HG02981 (cell line): ENCODE results near the gene ONECUT1.

Source experiments
- ATAC-seq: cut with Tn5 transposase; IDR thresholded peaks from one replicate; pipeline ENCODE4 v1.9.1; 2021; ENCODE audit warnings: mild to moderate bottlenecking, moderate library complexity; ENCODE audit not compliant: unreplicated experiment

Gene ONECUT1

DNA sequence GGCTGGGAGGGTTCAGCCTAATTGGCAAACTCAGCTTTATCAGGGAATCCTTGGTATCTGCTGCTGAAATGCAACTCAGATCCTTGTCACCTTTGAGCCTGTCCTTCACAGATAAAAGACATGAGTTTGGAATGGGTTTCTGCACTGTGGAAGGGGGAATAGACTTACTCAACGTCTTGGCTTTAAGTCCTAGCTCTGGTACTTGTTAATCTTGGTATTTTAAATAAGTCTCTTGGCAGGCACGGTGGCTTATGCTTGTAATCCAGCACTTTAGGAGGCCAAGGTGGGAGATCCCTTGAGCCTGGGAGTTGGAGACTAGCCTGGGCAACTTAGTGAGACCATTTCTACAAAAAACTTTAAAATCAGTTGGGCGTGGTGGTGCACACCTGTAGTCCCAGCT, 55.8 kb downstream of the ONECUT1 start:
- ATAC-seq, result no peak

GRCh38 chr15:52733696-52734255, 56.4 kb downstream of the ONECUT1 start:
- ATAC-seq, result no peak

DNA sequence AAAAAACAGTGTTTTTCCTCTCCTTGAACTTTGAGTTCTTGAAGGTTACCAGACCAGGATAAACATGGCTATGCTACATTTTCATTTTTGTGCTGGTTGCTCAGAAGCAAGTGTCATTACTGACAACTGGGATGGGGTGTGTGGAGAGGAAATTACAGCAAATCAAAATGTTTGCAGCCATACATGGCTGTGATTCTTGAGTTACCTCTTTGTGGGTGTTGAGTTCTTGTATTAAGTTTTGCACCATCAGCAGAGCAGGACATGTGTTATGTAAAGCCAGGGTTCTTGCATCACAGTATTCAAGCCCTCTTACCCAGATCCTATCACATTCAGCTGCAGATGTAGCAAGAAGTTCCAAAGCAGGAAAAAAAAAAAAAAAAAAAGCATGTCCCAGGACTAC, 57.0 kb downstream of the ONECUT1 start:
- ATAC-seq, result no peak

GRCh38 chr15:52732551-52732950, 57.6 kb downstream of the ONECUT1 start:
- ATAC-seq, result no peak

GRCh38 chr15:52731732-52732470, 58.2 kb downstream of the ONECUT1 start:
- no peak for ATAC-seq

GRCh38 chr15:52731004-52731403, 59.1 kb downstream of the ONECUT1 start:
- no peak for ATAC-seq

DNA sequence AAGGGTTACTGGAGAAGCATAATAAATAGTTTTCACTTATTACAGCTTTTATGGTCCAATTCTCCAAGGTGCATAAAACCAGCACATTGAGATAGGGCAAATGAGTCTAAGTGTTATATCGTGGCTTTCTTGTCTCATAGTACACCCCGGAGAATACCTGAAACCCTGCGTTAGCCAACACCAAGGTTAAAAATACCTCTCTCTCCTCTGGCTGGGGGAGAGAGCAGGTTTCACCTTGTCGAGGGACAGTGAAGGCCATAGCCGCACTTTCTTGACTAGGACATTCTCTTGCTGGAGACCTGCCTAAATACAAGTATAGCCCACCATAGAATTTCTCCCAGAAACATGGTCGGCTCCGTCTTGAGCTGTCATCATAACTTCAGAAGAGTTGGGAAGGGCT, 59.5 kb downstream of the ONECUT1 start:
- no peak for ATAC-seq

GRCh38 chr15:52730173-52730572, 60.0 kb downstream of the ONECUT1 start:
- ATAC-seq, result peak; percentile 73

- ATAC-seq, result no peak
Measured at GRCh38 chr15:52728899-52729298, 61.2 kb downstream of the ONECUT1 start.

DNA sequence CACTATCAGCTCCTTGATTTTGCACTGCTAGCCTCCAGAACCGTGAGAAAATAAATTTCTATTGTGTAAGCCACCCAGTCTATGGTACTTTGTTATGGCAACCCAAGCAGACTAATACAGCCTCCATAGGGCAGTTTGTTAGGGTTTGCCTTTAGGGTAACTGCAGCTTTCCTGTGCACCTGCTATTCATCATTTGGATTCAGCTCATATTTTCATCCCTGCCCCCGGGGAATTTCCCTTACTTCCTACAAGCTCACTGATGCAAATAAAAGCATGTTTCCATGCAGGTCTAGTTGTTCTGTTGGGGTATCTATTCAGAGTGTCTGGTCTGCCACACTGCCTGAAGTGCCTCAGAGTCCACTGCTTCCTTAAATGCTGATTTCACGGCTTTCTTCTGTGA, 62.3 kb downstream of the ONECUT1 start:
- ATAC-seq, result no peak

GRCh38 chr15:52726195-52726594, 63.9 kb downstream of the ONECUT1 start:
- no peak for ATAC-seq

GRCh38 chr15:52718551-52718950, 71.6 kb downstream of the ONECUT1 start:
- no peak for ATAC-seq

DNA sequence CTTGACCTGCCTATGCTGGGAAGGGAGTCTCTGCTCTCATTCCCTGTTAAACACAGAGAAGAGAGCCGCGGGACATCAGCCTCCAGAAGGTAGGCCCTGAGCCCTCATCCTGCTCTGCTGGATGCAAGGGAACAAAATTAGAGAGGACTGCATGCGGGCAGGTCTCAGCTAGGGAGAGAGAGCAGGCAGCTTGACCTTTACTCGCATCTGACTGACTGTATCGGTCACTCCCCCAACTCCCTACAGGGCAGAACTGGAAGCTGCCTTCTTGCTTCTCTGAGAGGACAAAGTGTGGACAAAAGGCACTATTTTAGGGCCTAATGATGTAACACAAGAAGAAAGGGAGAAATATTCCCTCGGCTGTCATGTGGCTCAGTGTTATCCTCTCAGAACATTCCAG, 72.2 kb downstream of the ONECUT1 start:
- ATAC-seq, result no peak

GRCh38 chr15:52717481-52717880, 72.7 kb downstream of the ONECUT1 start:
- no peak for ATAC-seq

- no peak for ATAC-seq
Measured at GRCh38 chr15:52716536-52716935, 73.6 kb downstream of the ONECUT1 start.

DNA sequence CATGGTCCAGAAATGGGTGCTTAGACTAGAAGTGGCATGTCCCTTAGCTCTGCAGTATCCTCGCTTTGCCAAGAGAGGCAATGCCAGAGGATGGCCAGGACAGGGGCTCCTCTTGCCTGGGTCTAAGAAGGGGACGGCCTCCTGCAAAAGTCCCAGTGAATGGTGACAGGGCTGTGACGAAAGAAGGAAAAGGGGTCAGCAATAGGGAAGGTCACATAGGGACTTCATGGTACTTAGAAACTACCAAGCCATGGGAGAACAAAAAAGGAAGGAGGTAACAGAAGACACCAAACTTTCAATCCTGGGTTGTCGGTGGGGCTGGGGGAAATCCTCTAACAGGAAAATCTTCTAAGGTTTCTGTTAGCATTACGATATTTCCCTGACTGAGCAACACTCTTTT, 74.7 kb downstream of the ONECUT1 start:
- no peak for ATAC-seq

- ATAC-seq, result no peak
Measured at GRCh38 chr15:52714968-52715367, 75.2 kb downstream of the ONECUT1 start.

DNA sequence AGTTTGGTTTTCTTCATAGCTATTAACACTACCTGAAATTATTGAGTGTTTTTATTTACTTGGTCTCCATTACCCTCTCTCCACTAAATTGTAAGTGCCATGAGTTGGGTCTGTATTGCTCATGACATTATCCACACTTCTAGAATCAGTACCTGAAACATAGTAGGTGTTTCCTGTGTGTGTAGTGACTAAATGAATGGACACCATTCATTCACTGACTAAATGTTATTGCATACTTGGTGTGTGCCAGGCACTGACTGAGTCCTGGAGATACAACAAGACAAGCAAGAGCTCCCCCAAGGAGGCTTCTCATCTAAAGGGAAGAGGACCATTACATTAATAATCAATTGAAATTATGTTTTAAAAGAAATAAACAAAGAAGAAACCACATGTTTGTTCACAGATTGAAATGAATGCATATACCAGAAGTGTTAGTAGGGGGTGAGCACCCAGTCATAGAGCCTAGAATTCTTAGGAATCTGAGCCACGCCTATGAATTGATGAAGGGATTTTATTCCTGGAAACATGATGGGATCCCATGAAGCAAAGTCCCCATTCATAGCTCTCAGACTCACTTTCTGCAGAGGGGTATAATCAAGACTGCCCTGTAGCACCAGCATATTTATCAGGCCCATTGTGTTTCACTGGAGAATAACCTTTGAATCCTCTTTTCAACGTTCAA, 79.3 kb downstream of the ONECUT1 start:
- no peak for ATAC-seq

GRCh38 chr15:52710050-52710707, 80.0 kb downstream of the ONECUT1 start:
- peak; percentile 33 for ATAC-seq

- peak; percentile 79 for ATAC-seq
Measured at GRCh38 chr15:52709187-52709981, 80.8 kb downstream of the ONECUT1 start.
